GM18498 (cell line): ENCODE results near the gene MOB1B.
"Not testable (repeated sequence)": the region's sequence is repeated elsewhere in the genome, so short reads cannot be mapped to it uniquely, and the experiment has no call there.

ENCODE experiments used
- ATAC-seq: cut with Tn5 transposase; IDR thresholded peaks from one replicate; pipeline ENCODE4 v1.9.1; 2021; ENCODE audit warnings: mild to moderate bottlenecking, moderate library complexity; ENCODE audit not compliant: unreplicated experiment

Gene MOB1B

DNA sequence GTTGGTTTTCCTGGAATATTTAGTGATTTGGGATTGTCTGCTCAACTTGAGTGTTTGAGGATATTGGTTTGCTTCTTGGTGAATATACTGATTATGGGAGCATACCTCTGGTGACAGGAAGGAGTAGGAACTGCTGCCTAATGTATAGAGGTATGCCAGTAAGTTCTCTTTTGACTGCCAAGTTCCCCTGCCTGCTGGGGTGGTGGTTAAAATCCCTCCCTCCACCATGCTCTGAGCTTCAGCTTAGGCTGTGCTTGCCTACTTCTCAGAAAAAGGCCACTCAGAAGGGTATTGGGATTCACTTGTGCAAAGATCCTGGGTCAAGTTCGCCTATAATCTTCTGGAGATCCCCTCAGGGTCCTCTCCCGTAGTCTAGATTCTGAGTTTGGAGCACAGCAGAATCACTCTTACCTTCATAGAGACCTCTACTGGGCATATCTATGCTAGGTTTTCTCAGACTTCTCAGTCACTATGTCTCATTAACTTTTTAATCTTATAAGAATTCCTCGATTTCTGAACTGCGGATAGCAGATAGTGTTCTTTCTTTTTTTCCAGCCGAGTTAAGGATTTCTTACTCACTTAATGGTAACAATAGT, 46.6 kb downstream of the MOB1B start:
- ATAC-seq = peak; percentile 66

DNA sequence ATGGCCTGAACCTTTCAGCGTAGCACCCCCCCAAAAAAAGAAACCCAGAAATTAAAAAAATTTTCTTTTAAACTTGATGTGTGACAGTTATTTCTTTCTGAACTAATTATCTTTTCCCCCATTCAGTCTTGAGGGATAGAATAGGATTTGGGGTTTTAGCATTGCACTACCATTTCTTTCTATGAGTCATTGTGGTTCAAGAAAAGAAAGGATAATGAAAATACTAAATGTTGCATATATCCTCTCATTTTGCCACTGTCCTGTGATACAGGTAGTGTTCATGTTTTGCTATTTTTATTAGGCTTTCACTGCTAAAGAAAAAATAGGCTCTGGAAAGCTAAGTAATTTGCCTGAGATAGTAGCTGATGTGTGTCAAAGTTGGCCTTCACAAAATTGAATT, 51.9 kb downstream of the MOB1B start:
- no peak for ATAC-seq

DNA sequence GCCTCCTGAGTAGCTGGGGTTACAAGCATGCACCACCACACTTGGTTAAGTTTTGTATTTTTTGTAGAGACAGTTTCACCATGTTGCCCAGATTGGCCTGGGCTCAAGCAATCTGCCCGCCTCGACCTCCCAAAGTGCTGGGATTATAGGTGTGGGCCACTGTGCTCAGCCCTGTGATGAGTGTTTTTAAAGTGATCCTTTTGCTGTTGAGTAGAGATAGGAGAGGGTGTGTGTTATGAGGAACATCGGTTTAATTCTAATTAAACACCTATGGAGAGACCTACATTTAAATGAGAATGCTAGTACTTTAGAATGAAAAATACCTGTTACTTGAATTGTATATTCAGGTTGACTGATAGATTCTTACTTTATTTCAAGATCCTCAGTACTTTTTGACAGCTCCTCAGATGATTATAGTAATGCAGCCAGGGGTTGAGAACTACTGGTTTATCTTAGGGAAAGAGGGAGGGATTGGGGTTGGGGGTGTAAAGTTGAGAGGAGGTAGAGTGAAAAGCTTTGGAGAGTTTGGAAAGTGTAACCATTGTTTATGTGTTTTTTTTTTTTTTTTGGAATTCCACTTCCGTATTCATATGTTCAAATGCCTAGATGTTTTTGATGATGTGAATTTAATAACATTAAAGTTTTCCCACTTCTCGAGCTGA, 54.5 kb downstream of the MOB1B start:
- ATAC-seq = no peak

DNA sequence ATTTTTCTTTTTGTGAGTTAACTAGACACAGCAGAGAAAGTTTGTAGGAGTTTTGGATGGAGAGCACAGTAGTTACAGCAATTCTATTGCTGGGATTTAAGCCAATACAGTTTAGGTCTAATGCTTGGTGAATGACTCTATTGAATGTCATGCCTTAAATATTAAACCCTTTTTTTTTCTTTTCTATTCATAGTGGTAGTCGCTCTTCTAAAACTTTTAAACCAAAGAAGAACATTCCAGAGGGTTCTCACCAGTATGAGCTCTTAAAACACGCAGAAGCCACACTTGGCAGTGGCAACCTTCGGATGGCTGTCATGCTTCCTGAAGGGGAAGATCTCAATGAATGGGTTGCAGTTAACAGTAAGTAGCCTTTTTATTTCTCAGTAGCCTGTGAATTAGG, 56.5 kb downstream of the MOB1B start:
- ATAC-seq = no peak

DNA sequence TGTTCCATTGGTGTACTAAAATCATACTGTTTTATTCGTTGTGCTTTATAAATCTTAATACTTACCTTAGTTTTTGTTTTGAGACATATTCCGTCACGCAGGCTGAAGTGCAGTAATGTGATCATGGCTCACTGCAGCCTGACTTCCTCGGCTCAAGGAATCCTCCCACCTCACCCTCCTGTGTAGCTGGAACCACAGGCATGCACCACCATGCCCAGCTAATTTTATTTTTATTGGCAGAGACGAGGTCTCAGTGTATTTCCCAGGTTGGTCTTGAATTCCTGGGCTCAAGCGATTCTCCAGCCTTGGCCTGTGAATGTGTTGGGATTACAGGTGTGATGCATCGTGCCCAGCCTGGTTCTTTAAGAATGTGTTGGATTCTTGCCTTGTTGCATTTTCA, 66.9 kb downstream of the MOB1B start:
- no peak for ATAC-seq

DNA sequence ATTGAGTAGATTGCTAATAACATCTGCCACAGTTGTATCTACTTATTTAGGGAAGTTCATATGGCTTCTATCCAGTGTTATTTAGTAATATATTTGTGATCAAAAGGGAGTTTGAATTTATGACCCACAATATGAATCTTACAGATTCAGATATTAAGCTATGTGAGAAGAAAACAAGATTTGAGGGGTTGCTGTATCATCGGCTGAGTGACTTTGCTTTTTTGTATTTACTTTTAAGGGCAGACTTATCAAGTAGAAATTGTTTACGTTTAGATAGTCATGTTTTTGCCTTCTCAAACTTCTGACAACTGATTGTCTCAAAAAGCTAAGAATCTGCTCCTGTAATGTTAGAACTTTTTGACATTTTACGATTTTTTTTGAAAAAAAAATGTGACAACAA, 74.1 kb downstream of the MOB1B start:
- no peak for ATAC-seq

DNA sequence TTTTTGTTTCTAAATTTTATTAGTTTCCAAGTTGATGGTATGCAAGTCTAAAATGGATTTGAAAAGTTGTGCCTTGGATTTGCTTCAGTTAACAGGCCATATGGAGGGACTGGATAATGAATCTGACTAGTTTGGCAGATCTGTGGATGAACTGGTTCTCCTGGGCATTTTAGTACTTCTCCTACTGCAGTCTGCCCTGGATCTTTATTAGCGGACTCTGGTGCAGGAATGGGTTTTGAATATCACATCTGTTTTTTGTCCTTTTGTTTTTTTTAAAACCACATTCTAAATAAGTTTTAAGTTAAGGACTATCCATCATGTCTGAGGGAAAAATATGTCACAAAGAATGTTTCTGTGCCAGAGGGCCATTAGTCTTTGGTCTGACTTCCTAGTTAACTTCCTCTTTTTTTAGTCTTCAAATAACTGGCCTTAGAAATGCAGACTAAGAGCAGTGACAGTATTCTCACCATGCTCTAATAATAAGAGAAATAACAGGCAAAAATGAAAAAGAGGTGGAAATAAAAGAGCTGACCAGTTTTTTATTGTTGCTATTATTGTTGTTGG, 77.4 kb downstream of the MOB1B start:
- ATAC-seq = no peak

DNA sequence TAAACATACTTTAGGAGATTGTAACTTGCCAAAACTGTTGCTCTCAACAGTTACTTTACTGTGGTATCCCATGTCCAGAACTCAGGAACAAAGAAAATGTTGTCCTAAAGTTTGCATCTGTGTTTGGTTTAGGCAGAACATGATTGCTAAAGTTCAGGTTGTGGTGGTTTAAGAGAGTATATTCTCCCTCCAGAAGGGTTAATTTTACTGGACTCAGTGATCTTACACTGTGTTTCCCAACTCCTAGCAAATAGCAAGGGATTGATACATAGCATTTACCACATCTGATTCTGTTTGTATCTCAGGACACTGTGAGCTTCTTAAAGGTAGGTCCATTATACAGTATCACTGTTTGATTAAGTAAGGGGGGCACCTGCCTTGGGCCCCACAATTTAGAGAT, 78.0 kb downstream of the MOB1B start:
- no peak for ATAC-seq

DNA sequence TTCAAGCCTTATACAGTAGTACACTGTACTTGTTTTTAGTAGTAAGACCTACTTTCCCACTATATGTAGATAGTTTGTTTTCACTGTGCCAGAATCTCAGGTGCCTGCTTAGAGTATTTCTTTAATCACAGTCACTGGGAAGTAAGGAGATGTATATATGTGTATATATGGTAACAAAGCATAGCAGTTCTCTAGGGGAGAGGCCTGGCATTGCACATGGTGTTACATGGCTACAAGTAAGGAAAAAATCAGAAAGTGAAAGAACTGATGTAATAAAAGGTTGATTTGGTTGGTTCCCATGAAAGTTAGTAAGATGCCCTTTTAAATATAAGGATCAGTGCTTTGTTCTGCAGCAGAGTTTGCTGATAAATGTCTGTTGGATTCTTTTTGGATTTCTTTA, 81.9 kb downstream of the MOB1B start:
- no peak for ATAC-seq

DNA sequence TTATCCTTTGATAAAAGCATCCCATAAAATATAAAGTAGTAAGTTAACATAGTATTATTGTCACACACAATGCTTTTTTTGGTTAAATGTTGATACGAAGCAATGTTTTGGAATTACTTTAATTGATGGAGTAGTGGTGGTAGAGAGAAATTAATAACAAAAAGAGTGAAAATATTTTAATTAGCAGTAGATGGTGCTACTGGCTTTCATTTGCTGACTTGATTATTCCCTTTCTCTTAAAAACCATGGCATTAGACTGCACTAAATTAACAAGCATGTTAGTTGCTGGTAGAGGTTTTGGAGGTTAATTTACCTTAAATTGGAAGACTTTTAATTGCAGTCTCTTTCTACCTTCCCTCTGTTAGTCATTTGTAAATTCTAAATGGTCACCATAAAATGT, 82.4 kb downstream of the MOB1B start:
- no peak for ATAC-seq

DNA sequence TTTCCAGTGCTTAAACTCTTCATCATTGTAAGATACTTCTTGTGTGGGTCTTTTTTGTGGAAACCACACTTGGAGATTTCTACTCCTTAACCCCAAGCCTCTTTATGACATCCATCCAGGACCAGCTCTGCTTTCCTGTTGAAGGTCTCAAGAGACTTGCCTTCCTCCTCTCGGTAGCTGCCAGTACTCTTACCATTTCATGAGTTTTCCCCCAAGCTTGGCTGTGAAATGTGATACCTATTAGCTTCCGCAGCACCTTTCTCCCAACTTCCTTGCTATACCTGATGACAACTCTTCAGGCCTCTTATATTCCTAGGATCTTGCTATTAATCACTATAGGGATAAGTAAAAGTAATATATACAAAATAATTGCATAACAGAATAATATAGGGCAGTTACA, 89.4 kb downstream of the MOB1B start:
- no peak for ATAC-seq

DNA sequence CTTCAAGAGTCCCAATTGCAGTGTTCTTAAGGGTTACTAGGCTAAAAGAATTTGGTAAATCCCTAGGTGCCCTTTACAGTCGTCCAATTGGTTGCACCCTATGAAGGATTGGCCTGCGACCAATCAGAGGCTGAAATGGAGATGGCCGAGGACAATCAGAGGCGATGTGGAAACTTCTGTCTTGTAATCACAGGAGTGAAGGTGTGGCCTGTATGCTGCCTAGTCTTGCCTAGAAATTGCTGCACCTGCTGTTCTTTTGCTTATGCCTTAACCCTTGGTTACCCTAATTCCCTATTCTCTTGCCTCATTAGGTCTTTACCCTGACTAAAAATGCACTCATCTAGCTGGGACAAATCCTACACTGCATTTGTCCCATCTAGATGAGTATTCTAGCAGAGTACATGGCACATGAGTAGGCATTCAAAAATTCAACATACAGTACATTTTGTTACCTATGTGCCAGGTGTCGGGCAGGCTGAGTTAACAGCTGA, 90.3 kb downstream of the MOB1B start:
- ATAC-seq = no peak

DNA sequence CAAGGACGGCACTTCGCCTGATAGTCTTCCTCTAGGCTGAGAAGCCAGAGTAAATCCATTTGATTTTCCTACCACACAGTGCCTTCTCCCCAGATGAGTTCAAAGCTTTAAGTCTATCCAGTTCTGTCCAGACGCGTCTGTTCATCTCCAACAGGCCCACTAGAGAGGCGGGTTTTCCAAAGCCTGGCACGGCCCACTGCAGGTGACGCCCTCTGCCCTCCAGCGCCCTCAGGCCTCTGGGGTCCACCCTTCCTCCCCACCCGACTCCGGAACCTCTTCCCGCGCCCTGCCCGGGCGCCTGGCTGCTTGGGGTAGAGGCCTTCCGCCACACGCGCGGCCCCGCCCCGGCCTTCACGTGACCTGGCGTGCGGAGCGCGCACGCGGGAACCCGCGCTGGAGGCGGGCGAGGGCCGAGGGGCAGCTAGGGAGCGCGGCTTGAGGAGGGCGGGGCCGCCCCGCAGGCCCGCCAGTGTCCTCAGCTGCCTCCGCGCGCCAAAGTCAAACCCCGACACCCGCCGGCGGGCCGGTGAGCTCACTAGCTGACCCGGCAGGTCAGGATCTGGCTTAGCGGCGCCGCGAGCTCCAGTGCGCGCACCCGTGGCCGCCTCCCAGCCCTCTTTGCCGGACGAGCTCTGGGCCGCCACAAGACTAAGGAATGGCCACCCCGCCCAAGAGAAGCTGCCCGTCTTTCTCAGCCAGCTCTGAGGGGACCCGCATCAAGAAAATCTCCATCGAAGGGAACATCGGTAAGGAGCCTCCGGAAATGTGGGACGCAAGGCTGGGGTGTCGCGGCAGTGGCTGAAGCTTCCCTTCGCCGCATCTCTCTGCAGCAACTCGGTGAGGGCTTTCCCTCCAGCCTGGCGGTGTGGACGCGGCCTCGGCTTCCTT, 91.3 kb downstream of the MOB1B start, which contains the start of gene DCK:
Gene DCK (plus strand): TSS at position 469 of the 888 bp plus-strand sequence. CDS start 187 bp downstream, at position 656.
- peak; percentile 88 for ATAC-seq

DNA sequence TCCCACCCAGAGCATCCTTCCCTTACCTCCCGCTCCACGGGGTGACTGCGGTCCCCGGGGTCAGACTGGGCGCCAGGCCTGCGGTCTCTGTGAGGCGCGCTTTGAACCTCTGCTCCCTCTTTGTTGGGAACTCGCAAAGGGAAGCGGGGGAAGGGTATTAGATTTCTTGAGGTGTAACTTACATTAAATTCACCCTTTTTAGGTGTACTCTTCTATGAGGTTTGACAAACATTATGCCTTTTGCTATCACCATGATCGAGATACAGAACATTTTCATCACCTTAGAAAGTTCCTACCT, 91.8 kb downstream of the MOB1B start:
- ATAC-seq = no peak

DNA sequence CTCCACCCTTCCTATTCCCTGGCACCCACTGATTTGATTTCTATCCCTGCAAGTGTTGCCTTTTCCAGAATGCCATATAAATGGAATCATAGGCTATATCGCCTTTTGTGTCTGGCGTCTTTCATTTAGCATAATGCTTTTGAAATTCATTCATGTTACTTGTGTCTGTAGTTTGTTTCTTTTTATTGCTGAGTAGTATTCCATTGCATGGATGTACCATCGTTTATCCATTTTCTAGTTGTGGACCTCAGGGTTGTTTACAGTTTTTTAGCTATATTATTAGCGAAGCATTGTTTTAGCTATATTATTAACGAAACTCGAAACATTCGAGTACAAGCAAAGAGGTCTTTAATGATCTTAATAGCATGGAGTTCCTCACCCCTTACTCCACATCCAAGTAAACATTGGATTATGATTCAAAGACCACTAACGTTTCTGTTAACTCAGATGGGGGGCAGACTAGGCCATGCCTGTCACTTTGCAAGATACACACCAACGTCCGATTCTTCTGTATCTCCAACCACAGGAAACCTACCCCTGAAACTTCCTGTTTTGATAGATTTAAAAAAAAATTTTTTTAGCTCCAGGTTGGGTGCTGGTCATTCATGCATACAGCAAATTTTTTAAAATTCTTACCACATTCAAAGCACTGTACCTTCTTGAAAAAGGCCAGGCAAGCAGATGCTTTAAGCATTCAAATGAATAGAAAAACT, 92.4 kb downstream of the MOB1B start:
- ATAC-seq = peak; percentile 40

DNA sequence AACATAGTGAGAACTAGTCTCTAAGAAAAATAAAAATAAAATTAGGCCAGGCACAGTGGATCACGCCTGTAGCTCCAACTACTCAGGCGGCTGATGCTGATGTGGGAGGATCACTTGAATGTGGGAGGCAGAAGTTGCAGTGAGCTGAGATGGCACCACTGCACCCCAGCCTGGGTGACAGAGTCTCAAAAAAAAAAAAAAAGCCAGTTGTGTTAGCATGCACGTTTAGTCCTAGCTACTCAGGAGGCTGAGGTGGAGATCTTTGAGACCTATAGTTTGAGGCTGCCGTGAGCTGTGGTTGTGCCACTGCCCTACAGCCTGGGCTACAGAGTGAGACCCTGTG, 93.8 kb downstream of the MOB1B start:
- ATAC-seq = no peak

DNA sequence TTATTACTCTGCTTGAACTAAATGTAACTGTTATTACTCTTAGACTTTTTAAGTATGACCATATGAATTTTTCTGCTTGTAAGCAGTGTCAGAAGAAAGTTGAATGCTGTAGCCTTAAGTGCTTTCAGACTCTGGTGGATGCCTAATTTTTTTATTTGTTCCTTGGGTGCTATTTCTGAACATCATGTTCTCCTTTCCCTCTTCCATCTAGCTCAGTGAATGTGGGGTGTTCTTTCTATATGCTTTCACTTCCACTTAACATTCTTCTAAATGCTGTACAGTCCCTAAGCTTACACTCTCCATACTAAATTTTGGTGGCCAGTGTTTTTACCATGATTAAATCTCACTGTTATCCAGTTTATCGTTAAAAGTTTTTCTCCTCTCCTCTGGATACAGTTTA, 94.9 kb downstream of the MOB1B start:
- ATAC-seq = no peak

DNA sequence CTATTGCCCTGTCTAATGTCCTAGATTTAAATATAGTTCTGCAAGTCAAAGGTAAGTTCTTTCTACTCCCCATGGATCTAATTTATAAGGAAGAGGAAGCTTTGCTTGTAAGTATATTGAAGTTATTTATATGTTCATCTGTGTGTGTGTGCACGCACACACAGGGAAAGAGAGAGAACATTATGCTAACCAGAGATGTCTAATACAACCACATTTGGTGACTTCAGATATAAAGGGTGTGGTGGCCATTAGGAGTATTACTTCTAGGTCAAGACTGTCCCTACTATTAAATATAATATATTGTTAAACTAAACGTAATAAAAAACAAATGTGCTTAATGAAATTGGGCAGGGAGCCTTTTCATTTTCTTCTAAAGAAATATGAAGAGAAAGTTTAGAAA, 95.4 kb downstream of the MOB1B start:
- no peak for ATAC-seq

DNA sequence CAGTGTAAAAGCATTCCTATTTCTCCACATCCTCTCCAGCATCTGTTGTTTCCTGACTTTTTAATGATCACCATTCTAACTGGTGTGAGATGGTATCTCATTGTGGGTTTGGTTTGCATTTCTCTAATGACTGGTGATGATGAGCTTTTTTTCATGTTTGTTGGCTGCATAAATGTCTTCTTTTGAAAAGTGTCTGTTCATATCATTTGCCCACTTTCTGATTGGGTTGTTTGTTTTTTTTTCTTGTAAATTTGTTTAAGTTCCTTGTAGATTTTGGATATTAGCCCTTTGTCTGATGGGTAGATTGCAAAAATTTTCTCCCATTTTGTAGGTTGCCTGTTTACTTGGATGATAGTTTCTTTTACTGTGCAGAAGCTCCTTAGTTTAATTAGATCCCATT, 97.5 kb downstream of the MOB1B start:
- ATAC-seq = not testable (repeated sequence)

DNA sequence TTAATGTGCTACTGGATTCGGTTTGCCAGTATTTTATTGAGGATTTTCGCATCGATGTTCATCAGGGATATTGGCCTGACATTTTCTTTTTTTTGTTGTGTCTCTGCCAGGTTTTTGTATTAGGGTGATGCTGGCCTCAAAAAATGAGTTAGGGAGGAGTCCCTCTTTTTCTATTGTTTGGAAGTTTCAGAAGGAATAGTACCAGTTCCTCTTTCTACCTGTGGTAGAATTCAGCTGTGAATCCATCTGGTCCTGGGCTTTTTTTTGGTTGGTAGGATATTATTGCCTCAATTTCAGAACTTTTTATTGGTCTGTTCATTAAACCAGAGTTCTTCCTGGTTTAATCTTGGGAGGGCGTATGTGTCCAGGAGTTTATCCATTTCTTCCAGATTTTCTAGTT, 99.2 kb downstream of the MOB1B start:
- ATAC-seq = not testable (repeated sequence)

DNA sequence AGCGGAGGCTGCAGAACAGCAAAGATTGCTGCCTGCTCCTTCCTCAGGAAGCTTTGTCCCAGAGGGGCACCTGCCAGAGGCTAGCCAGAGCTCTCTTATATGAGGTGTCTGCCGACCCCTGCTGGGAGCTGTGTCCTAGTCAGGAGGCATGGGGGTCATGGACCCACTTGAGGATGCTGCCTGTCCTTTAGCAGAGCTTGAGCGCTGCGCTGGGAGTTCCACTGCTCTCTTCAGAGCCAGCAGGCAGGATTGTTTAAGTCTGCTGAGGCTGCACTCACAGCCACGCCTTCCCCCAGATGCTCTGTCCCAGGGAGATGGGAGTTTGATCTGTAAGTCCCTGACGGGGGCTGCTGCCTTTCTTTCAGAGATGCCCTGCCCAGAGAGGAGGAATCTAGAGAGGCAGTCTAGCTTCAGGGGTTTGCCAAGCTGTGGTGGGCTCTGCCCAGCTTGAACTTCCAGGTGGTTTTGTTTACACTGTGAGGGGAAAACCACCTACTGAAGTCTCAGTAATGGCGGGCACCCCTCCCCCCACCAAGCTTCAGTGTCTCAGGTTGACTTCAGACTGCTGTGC, 102.2 kb downstream of the MOB1B start:
- peak; percentile 37 for ATAC-seq
